B cell (primary cell): ENCODE measurements around the gene ALDH3B1. TPM values are rescaled to one million over a fixed set of nuclear protein-coding genes. Genes with fewer than 3 reads are reported as not detected.
A peak's percentile ranks its signal among the peaks of the same experiment; 100 is the strongest.

ENCODE experiments used
- ATAC-seq: fragments of 200-7000 bp; cut with Tn5 transposase; one replicate; pipeline ENCODE4 v1.10.0; 2021; ENCODE audit warnings: low read depth, mild to moderate bottlenecking, moderate number of reproducible peaks, moderate library complexity
- CTCF ChIA-PET: fragments of 350-600 bp; sonication (Branson Sonifier 250); formaldehyde crosslinking; loops from one replicate; lab custom pipeline; 2021; ENCODE audit warnings: antibody characterized with exemption, inconsistent platforms; lab: Charles Lee
- POLR2A ChIA-PET: fragments of 350-600 bp; sonication (Branson Sonifier 250); formaldehyde crosslinking; loops from one replicate; lab custom pipeline; 2021; ENCODE audit warnings: antibody characterized with exemption; lab: Charles Lee
- DNase-seq: peaks from one replicate; pipeline ENCODE4 v3.0.0; 2013
- H2AFZ ChIP-seq: 2 replicates; pipeline ENCODE4 v1.6.1; 2012; ENCODE audit warnings: mild to moderate bottlenecking, low read depth, low read length; ENCODE audit not compliant: insufficient read depth, poor library complexity, severe bottlenecking
- H3K27ac ChIP-seq, 2 donors: 1 replicate in 1 of 2; 2 replicates in 1 of 2; pipeline ENCODE4 v1.5.1; 2012 to 2013; ENCODE audit warnings: low read length in 2 of 2, mild to moderate bottlenecking in 2 of 2, moderate library complexity in 1 of 2
- H3K27me3 ChIP-seq, 4 experiments: fragments of 200-600 bp in 1 of 4; sonication (generic) in 1 of 4; replicated peaks in 1 of 4; 1 replicate in 2 of 4; 2 replicates in 2 of 4; pipeline versions ENCODE4 v1.6.1 to v1.7.0; 2013 to 2016; ENCODE audit warnings: low read length in 3 of 4, mild to moderate bottlenecking in 2 of 4, mixed read lengths in 1 of 4, moderate library complexity in 1 of 4; ENCODE audit not compliant: insufficient read depth in 4 of 4, control insufficient read depth in 3 of 4; ENCODE audit errors: control extremely low read depth in 1 of 4
- H3K36me3 ChIP-seq, 2 experiments: replicated peaks in 1 of 2; 1 replicate in 1 of 2; 2 replicates in 1 of 2; pipeline versions ENCODE4 v1.6.1 to v1.7.1; 2013; ENCODE audit warnings: low read length in 1 of 2; ENCODE audit not compliant: insufficient read depth in 2 of 2, control insufficient read depth in 1 of 2; ENCODE audit errors: control extremely low read depth in 1 of 2, extremely low read depth in 1 of 2
- H3K4me1 ChIP-seq, 2 donors: fragments of 200-600 bp in 1 of 2; sonication (generic) in 1 of 2; 1 replicate in 1 of 2; 2 replicates in 1 of 2; pipeline versions ENCODE4 v1.5.1 to v1.6.1; 2013 to 2017; ENCODE audit warnings: low read length in 2 of 2; ENCODE audit not compliant: control insufficient read depth in 2 of 2, insufficient read depth in 2 of 2
- H3K4me2 ChIP-seq: replicated peaks from 2 replicates; pipeline ENCODE3; 2012; ENCODE audit warnings: mild to moderate bottlenecking, low read depth, low read length; ENCODE audit not compliant: poor library complexity, severe bottlenecking
- H3K4me3 ChIP-seq, 5 experiments: fragments of 200-600 bp in 1 of 5; sonication (generic) in 1 of 5; 1 replicate in 3 of 5; 2 replicates in 2 of 5; pipeline versions ENCODE4 v1.5.1 to v1.7.0; 2011 to 2016; ENCODE audit warnings: low read length in 4 of 5, mild to moderate bottlenecking in 4 of 5, low read depth in 2 of 5, control low read depth in 1 of 5, moderate library complexity in 1 of 5; ENCODE audit not compliant: insufficient read depth in 1 of 5; ENCODE audit errors: control extremely low read depth in 1 of 5, extremely low read depth in 1 of 5
- H3K79me2 ChIP-seq: fragments of 200-600 bp; sonication (generic); one replicate; pipeline ENCODE4 v1.6.0; 2016; ENCODE audit warnings: low read length; ENCODE audit not compliant: control insufficient read depth, insufficient read depth
- H3K9ac ChIP-seq: fragments of 200-600 bp; sonication (generic); 2 replicates; pipeline ENCODE4 v1.6.1; 2017; ENCODE audit warnings: mild to moderate bottlenecking, low read length, moderate library complexity
- H3K9me3 ChIP-seq, 3 donors: one replicate each; pipeline versions ENCODE4 v1.6.1 to v1.7.1; 2013; ENCODE audit warnings: low read length in 2 of 3; ENCODE audit not compliant: control insufficient read depth in 2 of 3, insufficient read depth in 1 of 3; ENCODE audit errors: control extremely low read depth in 1 of 3
- H4K20me1 ChIP-seq: 2 replicates; pipeline ENCODE4 v1.6.0; 2012; ENCODE audit warnings: mild to moderate bottlenecking, low read length; ENCODE audit not compliant: insufficient read depth, control insufficient read depth, poor library complexity, severe bottlenecking
- H3K27ac Mint-ChIP-seq: one replicate; pipeline ENCODE4 v1.8.0; 2021; ENCODE audit warnings: mixed read lengths
- H3K27me3 Mint-ChIP-seq: one replicate; pipeline ENCODE4 v1.8.0; 2021; ENCODE audit warnings: mixed read lengths
- H3K4me1 Mint-ChIP-seq: one replicate; pipeline ENCODE4 v1.8.0; 2021; ENCODE audit warnings: mixed read lengths
- H3K4me3 Mint-ChIP-seq: one replicate; pipeline ENCODE4 v1.8.0; 2021; ENCODE audit warnings: mixed read lengths
- H3K9me3 Mint-ChIP-seq: one replicate; pipeline ENCODE4 v1.8.0; 2022; ENCODE audit warnings: mixed read lengths; ENCODE audit not compliant: insufficient read depth
- CTCF ChIP-seq: fragments of 200-600 bp; IDR thresholded peaks from one replicate; pipeline ENCODE4 v1.8.0; 2022; ENCODE audit warnings: antibody characterized with exemption, mild to moderate bottlenecking
- EZH2 ChIP-seq: IDR thresholded peaks from 2 replicates; pipeline ENCODE4 v1.6.1; 2012; ENCODE audit warnings: borderline replicate concordance, low read depth, mild to moderate bottlenecking, moderate library complexity, low read length; ENCODE audit not compliant: insufficient read depth, poor library complexity, severe bottlenecking
- WGBS: methylation state at CpG from one replicate; pipeline ENCODE4 v1.1.5; 2013; ENCODE audit warnings: missing lambda C conversion rate; ENCODE audit not compliant: insufficient coverage; 5-methylcytosine and 5-hydroxymethylcytosine counted together
- intact Hi-C: fragments of 100-400 bp; cut with micrococcal nuclease; formaldehyde crosslinking; loops from one replicate; pipeline ENCODE4 v1.10.0; 2022
- polyA plus RNA-seq: library from polyadenylated mRNA; depleted of rRNA; stranded (reverse); fragments of >200 nt; gene quantifications from 2 replicates; pipeline ENCODE4 v1.2.3, GENCODE V29; 2012
- total RNA-seq, 2 donors: library from RNA; stranded (reverse); fragments of 120-200 nt in 1 of 2; gene quantifications; 1 replicate in 1 of 2; 2 replicates in 1 of 2; pipeline versions ENCODE4 v1.2.3 to v1.2.4, GENCODE V29; 2013 to 2022

Gene ALDH3B1
- total and polyA plus RNA-seq, 2 donors (not counting 1 experiment from before 2014, with no cell fraction given) = 0.81 TPM

DNA sequence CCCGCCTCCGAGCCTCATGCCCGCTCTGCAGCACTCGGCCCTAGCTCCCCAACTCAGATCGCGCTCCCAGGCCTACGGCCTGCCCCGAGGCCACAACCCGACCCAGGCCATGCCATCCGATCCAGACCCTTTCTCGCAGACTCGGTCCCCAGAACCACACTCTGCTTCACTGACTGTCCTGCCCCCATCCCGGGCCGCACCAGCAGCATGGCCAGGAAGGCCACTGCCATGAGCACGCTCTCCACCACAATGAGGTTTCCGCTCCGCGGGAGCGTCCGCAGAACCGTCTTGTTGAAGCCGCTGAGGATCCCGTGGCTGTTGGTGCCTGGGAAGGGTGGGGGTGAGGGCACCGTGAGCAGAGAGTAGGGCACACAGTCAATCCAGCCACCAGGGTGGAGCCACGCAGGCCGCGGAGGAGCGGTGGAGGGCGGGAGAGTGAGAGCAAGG lies 12.6 kb upstream of the ALDH3B1 start:
- Histone ChIP-seq H3K9me3 (no peaks in the 10 kb centered on the region), H3K9ac (no peak overlapping the region), H3K36me3 (peaks cover 5 to 68% of the 10 kb centered on the region in 2 experiments), H3K79me2 (peaks cover 50% of the 10 kb centered on the region), H2AFZ (no peak overlapping the region), H3K4me1 (peaks cover 56 to 86% of the 10 kb centered on the region in 2 donors), H3K27me3 (no peaks in the 10 kb centered on the region), H4K20me1 (peaks cover 62% of the 10 kb centered on the region), H3K4me2 (peak overlapping the region; percentile 25), H3K27ac (peak overlapping the region in 1 of 2 donors; percentile 29), H3K4me3 (no peak overlapping the region)
- intact Hi-C loops = no loop called here
- H3K9me3 Mint-ChIP-seq = no peaks in the 10 kb centered on the region
- H3K27me3 Mint-ChIP-seq = no peaks in the 10 kb centered on the region
- WGBS = 96% methylated on average over 27 of the region's 29 CpGs
- ChIA-PET CTCF (interaction anchor here (1.3 kb wide), 1 partner anchor 208 kb away, joined by 3 read pairs; no protein-coding TSS in a partner anchor), POLR2A (no interaction called here)
- no peak overlapping the region for H3K4me3 Mint-ChIP-seq
- peaks cover 57% of the 10 kb centered on the region for H3K4me1 Mint-ChIP-seq
- peak overlapping the region; percentile 83 for H3K27ac Mint-ChIP-seq
- ATAC-seq (no peak), DNase-seq (no peak)
- no peak for TF ChIP-seq CTCF

DNA sequence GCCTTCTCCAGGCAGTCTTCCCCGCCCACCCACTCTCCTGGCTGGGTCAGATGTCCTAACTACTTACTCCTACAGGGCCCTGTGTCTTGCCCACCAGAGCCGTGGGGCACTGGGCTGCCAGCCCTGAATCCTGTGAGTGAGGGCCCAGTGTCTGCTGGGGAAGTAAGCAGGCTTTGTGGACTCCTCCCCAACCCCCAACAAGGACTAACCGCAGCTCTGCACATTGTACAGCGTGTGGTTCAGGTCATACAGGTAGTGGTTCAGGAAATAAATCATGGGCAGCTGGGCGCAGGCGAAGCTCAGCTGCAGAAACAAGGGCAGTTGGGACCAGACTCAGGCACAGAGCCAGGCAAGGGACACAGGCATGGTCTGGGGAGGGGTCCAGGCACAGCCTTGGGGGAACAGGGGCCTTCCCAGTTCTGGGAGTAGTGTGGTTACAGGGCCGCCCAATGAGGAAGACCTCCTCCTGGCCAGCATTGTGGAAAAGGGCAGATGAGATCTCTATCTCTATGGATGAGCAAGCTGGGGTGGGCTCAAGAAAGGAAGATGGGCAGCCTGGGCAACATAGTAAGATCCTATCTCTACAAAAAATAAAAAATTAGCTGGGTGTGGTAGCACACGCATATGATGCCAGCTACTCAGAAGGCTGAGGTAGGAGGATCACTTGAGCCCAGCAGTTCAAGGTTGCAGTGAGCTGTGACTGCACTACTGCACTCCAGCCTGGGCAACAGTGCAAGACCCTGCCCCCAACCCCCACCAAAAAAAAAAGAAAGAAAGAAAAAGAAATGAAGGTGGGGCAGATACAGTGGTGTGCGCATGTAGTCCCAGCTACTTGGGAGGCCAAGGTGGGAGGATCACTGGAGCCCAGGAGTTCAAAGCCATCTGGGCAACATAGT lies 11.7 kb upstream of the ALDH3B1 start:
- ChIA-PET POLR2A (no interaction called here), CTCF (interaction anchor here (0.5 to 1.3 kb wide), 2 partner anchors 207 to 1807 kb away, joined by 3 to 4 read pairs; no protein-coding TSS in a partner anchor)
- ATAC-seq = no peak
- peaks cover 50% of the 10 kb centered on the region for H3K79me2 ChIP-seq
- no peaks in the 10 kb centered on the region for H3K9me3 Mint-ChIP-seq
- H3K4me2 ChIP-seq = peak overlapping the region; percentile 26
- no peaks in the 10 kb centered on the region for H3K27me3 Mint-ChIP-seq
- H3K4me3 ChIP-seq = no peak overlapping the region
- TF ChIP-seq EZH2 = no peak
- TF ChIP-seq CTCF = no peak
- 39% methylated on average over 4 of the region's 9 CpGs for WGBS
- peak overlapping the region; percentile 49 for H3K4me3 Mint-ChIP-seq
- H3K4me1 ChIP-seq = peaks cover 57 to 87% of the 10 kb centered on the region in 2 donors
- H3K36me3 ChIP-seq = peaks cover 5 to 68% of the 10 kb centered on the region in 2 experiments
- H3K9ac ChIP-seq = no peak overlapping the region
- H3K27me3 ChIP-seq = no peaks in the 10 kb centered on the region
- peak overlapping the region; percentile 74 for H3K27ac Mint-ChIP-seq
- no peak overlapping the region for H2AFZ ChIP-seq
- DNase-seq = no peak
- peaks cover 62% of the 10 kb centered on the region for H3K4me1 Mint-ChIP-seq
- no peaks in the 10 kb centered on the region for H3K9me3 ChIP-seq
- peak overlapping the region; percentile 29 to 61 for H3K27ac ChIP-seq
- H4K20me1 ChIP-seq = peaks cover 62% of the 10 kb centered on the region
- intact Hi-C loops = no loop called here
